ENCODE measurements around the gene RBBP4.

DNA sequence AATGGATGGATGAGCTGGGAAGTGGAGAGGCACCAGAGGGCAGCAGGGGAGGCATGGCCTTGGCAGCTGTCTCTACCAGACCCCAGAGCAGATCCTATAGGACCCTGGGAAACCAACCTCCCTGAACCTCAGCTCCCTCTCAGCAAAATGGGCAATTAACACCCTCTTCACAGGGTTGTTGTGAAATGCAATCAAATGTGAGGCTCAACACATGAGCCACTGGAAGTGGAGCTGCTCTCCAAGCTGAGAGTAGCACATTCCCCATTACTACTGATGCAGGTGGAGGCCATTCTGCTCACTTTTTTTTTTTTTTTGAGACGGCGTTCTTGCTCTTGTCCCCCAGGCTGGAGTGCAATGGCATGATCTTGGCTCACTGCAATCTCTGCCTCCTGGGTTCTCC lies 58.1 kb downstream of the RBBP4 start:
- TF ChIP-seq, protein P1, sequence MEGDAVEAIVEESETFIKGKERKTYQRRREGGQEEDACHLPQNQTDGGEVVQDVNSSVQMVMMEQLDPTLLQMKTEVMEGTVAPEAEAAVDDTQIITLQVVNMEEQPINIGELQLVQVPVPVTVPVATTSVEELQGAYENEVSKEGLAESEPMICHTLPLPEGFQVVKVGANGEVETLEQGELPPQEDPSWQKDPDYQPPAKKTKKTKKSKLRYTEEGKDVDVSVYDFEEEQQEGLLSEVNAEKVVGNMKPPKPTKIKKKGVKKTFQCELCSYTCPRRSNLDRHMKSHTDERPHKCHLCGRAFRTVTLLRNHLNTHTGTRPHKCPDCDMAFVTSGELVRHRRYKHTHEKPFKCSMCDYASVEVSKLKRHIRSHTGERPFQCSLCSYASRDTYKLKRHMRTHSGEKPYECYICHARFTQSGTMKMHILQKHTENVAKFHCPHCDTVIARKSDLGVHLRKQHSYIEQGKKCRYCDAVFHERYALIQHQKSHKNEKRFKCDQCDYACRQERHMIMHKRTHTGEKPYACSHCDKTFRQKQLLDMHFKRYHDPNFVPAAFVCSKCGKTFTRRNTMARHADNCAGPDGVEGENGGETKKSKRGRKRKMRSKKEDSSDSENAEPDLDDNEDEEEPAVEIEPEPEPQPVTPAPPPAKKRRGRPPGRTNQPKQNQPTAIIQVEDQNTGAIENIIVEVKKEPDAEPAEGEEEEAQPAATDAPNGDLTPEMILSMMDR (IDR thresholded peaks at IDR 0.05; ENCODE audit: low read depth, low read length): no peak
- TF ChIP-seq, protein P2, sequence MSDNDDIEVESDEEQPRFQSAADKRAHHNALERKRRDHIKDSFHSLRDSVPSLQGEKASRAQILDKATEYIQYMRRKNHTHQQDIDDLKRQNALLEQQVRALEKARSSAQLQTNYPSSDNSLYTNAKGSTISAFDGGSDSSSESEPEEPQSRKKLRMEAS (IDR thresholded peaks at IDR 0.05; ENCODE audit: low read depth, low read length): no peak
- TF ChIP-seq POLR2A (IDR thresholded peaks at IDR 0.05; ENCODE audit: extremely low read depth, insufficient read length): no peak

All from NB4 (cell line).